Activated CD8-positive, alpha-beta memory T cell treated with anti-CD3 and anti-CD28 coated beads, Interleukin-2, amount 50 U/mL, for 48 hours (primary cell): ENCODE measurements around the gene MCEMP1.

Experiments used
- DNase-seq: peaks from one replicate; pipeline ENCODE4 v3.0.0-alpha.2; 2020

Gene MCEMP1, protein sequence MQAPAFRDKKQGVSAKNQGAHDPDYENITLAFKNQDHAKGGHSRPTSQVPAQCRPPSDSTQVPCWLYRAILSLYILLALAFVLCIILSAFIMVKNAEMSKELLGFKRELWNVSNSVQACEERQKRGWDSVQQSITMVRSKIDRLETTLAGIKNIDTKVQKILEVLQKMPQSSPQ

DNA sequence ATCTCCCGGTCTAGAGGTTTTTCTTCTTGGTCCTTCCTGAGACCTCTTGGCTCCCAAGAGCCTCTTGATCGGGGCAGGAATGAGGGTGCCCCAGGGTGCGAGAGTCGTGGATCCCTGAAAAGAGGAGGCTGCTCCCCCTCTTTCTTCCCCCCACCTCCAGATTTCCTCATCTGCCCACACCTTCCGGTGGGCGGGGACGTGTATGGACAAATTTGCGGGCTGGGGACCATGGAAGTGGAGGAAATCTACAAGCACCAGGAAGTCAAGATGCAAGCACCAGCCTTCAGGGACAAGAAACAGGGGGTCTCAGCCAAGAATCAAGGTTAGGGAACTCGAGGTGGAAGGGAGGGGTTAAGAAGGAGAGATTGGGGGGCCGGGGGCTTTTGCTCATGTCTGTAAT, at the start of gene MCEMP1:
Gene MCEMP1, plus strand, starts transcription at position 237 of the 400 bp plus-strand sequence. Its CDS starts 31 bp downstream, at position 268.
- DNase-seq = no peak

DNA sequence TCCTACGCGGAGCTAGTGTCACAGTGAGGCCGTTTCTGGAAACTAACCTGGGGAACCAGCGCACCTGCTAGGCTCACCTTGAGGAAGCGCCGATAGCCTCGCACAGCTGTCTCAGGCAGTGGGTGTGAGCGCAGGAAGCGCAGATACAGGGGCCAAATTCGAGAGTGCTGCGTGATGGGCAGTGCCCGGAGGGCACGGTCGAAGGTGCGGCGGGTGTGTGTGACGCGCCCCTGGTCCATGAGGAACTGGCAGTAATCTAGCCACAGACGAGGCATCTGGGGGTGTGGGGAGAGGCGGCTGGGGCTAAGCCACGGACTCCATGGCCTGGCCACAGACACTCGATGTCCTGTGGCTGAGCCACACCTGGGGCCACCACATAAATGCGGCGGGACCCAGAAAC, 49.7 kb upstream of the MCEMP1 start:
- no peak for DNase-seq

DNA sequence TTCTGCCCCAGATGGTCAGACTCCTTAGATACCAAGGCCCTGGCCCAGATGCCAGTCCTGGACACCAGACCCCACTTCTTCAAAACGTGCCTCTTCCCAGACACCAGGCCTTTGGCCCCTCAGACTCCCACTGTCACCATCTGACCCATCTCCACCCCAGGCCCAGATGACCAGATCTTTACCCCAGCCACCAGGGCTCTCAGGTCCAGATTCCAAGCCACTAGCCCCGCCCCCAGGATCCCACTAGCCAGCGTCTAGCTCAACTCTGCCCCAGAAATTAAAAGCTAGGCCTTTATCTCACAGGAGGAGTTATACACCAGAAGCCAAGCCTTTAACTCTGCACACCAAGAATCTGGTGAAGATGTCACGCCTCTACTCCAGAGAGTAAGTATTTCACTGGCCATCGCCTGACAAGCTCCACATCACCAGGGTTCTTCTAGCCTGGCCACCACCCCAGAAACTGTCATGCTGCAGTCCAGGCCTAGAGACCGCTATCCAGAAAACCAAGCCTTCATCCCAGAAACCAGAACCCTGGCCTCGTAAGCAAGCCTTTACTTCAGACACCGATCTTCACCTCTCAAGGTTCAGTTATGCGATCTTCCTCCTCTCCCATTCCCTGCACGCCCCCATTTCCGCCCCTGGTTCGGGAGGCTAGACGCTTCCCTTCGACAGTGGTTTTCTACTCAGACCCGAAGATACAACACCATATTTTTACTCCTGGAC, 48.1 kb upstream of the MCEMP1 start:
- DNase-seq = no peak

DNA sequence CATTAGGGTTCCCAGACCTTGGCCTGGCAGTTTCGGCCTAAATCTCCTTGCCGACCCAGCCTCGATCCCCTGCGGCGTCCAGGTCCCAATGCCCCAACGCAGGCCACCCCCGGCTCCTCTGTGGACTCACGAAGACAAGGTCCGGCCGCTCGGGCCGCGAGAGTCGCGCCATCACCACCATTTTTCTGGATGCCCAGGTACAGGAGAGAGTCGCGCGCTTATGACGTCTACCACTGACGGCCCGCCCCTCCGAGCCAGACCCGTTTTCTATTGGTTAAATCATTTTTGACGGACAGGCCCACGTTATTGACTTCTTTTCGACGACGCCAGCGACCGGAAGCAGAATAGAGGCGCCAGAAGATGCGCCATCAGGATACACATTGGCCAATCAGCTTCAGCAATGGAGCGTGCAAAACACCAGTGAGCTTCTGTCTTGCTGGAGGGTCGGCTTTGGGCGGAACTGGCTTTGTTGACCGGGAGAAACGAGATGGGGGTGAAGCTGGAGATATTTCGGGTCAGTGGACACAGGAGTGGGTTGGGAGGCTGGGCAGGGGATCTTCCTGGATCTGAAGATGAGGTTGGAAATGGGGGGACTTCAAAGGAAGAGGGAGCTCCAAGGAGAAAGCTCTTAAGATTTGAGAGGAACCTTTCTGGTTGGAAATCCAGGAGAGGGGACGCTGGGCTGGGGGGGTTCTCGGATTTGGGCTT, 47.4 kb upstream of the MCEMP1 start, which contains the start of the genes PET100 and XAB2:
Gene PET100, plus strand, starts transcription at position 447 of the 708 bp plus-strand sequence. Its CDS starts 41 bp downstream, at position 488.
Gene XAB2, minus strand, starts transcription at position 199 of the 708 bp plus-strand sequence. Its CDS starts 18 bp downstream, at position 181.
- DNase-seq = peak; percentile 95

DNA sequence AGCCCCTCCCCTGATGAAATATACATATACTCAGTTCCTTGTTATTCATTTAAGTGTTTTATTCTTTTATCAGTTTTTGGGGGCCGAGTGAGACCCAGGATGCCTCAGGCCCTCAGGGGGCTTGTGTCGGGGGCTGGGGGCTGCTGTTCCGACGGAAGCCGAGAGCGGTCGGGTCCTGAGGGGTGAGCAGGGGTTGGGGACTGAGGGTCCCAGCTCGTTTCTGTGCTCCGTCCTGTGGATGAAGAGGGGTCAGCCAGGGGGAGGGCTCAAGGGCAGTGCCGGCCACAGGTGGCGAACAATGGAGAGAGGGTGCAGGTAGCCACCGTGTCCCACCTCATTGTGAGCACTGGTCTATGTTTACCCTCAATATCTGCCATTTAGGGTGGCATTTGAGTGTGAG, 45.3 kb upstream of the MCEMP1 start:
- no peak for DNase-seq

DNA sequence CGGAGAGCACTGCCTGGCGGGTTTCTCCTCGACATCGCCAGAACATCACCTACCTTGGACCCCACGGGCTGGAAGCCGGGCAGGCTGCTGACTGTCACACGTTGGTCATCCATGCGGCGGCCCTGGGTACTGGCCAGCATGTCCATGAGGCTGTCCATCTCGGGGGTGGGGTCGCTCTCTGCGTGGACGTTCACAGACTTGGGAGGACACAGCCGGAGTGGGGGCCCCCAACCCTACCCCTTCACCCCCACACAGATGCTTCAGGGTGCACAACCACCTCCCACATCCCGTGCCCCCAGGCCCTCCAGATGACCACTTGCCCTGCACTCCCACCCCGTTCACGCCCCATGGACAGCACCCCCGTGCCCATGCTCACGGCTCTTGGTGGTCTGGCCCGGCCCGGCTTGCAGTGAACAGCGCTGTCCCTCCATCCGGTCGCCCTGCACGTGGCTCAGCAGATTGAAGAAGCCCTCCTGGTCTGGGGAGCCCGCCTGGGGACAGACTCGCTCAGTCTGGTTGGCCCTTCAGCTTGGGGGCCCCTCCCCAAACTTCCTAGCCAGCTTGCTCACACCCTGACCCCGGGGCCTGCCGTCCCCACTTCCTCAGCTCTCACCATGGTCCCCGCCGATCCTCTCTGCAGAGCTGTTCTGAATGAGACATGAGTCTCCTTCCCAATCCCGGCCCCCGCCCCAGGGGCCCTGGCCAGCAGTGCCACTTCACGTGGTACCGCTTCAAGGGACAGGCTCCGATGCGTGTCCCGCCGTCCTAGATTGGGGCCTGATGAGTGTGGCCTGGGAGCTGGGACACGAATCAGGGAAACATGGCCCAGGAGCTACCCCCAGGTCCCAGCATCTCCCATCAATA, 44.3 kb upstream of the MCEMP1 start:
- no peak for DNase-seq

DNA sequence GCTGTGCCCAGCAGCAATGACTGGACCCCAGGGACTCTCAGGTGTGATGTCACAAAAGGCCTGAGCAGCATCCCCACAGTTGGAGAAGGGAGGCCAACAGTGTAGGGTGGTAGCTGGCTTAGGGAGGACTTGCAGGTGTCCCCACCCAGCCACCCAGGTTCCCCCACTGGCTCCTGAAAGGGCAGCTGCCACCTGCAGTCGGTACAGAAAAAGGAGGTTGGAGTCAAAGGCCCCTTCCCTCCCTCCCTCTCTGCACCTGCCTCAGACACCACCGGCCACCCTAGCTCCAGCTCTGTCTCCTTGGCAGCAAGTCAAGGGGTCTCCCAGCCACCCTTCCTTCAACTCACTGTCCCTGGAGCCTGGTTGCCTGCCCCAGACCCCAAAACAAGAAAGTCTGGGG, 43.2 kb upstream of the MCEMP1 start, which contains the start of gene PCP2:
Gene PCP2, minus strand, starts transcription at position 22 of the 400 bp plus-strand sequence. CDS start 262 bp downstream, outside the sequence.
- no peak for DNase-seq

DNA sequence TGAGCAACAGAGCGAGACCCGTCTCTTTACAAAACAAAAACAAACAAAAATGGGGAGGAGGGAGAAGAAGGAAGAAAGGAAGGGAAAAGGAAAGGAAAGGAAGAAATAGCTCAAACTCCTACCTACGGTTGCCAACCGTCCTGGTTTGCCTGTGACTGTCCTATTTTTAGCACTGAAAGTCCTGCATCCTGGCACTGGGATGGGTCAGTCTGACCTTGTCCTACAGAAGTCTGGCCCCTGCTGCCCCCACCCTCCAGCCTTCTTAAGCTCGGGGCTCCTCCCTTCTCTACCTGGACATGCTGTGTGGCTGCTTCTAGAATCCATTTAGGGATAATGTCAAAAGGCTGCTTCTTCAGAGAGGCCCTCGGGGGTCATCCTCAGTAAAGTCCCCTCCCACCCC, 41.2 kb upstream of the MCEMP1 start:
- DNase-seq = no peak

DNA sequence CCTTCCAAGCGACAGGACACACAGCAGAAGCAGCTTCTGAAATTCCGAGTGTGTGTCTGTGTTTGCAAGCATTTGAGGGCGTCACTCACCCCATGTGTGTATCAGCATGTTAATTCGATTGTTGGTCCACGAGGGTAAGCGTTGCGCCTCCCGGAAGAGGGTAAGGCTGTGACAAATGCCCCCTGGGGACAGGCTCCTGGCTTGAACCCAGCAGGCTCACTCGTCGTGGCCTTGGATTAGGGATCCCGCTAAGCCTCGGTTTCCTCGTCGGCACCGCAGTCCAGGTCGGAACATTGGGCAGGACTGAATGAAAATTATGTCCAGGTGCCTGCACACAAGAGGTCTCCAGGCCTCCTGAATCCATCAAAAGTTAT, 40.6 kb upstream of the MCEMP1 start:
- no peak for DNase-seq

DNA sequence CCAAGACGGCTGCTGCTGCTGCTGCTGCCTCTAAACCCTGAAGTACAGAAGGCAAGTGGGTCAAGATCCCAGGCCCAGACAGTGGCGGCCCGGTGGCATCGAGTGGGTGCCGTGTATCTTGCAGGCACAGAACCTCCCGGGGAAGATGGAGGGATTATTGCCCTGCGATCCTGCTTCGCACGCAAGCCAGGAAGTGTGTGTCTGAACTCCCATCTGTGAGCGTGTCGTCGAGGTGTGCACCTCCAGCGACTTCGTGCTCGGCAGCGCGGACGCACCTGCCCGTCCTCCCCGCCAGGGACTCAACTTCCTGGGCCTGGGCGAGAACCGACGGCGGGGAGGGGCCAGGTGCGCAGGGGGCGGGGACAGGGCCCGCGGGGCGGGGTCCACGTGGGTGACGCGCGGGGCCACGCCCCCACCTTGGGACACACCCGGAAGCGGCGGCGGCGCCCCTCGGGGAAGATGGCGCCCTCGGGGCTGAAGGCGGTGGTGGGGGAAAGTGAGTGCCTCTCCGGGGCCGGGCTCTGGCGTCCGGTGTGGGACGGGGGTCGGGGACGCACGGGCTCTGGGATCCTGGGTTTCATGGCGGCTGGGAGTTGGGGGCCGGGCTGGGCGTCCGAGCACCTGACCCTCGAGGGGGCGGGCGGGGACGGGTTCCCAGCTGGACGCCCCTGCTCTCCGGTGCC, 40.1 kb upstream of the MCEMP1 start, which contains the start of gene STXBP2:
Gene STXBP2, plus strand, starts transcription at position 420 of the 683 bp plus-strand sequence. Its CDS starts 40 bp downstream, at position 460.
- DNase-seq = peak; percentile 98

DNA sequence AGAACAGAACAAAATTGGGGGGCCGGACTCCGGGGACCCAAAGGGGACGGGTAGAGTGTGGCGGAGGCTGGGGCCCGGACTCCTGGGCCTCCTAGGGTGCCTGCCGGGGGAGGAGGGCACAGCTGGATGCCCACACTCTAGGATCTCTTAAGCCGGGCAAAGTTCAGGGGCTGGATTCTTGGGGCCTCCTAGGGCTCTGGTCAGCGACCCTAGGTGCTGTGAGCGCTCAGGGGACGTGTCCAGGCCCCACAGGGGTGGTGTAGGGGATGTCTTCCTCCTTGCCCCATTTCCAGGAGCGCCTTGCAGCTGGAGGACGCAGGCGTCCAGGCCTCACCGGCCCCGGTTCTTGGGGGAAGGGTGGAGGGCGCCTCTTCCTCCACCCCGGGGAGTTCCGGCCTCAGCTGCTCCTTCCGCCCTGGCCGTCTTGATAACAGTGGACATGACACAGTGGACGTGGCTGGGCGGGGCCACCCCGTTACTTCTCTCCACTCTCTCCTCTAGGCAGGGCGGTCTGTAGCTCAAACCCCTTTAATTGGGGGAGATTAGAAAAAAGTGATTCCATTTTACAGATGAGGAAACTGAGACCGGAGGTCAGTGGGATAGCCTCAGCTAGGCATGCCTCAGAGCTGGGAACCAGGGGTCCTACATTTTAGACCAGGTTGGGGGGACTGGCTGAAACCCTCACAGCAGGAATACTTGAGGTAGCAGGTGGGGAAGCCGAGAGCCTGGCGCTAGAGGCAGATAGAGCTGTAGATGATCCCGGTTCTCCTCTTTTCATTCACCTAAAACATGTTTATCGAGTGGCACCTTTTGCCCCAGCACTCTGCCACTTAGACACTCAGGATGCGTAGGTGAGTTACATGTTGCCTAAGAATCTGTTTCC, 39.3 kb upstream of the MCEMP1 start:
- DNase-seq = no peak

DNA sequence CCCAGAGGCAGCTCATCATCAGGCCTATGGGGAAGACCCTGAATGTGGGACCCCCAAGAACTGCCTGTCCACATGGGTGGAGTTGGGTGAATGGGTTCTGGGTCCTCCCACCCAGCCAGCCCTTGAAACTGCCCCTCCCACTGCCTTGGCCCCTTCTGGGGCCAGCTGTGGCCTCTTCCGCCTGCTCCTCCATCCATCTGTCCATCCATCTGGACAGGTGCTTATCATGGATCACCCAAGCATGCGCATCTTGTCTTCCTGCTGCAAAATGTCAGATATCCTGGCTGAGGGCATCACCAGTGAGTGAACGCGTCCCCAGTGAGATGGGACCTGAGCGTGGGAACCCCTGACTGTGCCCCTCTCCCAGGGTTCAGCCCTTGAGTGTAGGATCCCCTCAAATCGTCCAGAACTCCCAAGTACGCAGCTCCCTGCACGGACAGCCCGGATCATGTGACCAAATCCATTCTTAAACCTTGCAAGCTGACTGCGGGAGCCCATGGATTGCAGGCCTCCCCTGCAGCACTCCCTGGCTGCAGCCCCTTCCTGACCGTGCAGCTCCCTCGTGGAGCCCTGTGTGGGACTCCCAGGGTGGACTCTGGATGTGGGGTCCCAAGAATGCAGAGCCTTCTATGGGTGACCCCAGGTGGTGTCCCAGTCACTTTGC, 38.0 kb upstream of the MCEMP1 start:
- no peak for DNase-seq

DNA sequence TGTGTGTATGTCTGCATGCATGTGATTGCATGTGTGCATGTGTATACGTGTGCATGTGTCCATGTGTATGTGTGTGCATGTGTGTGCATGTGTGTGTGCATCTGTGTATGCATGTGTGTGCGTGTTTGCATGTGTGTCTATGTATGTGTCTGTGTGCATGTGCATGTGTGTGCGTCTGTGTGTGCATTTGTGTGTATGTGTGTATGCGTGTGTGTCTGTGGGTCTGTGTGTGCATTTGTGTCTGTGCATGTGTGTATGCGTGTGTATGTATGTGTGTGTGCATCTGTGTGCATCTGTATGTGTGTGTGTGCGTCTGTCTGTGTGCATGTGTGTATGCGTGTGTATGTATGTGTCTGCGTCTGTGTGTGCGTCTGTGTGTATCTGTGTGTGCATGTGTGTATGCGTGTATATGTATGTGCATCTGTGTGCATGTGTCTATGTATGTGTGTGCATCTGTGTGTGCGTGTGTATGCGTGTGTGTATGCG, 37.0 kb upstream of the MCEMP1 start:
- DNase-seq = no peak

DNA sequence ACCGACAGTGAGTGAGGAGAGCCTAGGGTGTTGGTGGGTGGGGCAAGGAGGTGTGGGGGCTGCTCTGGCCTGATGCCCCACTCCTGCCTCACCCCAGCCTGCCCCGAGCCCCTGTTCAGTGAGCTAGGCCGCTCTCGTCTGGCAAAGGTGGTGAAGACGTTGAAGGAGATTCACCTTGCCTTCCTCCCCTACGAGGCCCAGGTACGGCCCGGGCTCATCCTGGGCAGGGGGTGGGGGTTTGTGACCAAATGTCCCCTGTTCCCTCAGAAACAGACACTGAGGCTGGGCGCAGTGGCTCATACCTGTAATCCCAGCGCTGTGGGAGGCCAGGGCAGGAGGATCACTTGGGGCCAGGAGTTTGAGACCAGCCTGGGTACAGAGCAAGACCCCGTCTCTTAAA, 36.1 kb upstream of the MCEMP1 start:
- no peak for DNase-seq

DNA sequence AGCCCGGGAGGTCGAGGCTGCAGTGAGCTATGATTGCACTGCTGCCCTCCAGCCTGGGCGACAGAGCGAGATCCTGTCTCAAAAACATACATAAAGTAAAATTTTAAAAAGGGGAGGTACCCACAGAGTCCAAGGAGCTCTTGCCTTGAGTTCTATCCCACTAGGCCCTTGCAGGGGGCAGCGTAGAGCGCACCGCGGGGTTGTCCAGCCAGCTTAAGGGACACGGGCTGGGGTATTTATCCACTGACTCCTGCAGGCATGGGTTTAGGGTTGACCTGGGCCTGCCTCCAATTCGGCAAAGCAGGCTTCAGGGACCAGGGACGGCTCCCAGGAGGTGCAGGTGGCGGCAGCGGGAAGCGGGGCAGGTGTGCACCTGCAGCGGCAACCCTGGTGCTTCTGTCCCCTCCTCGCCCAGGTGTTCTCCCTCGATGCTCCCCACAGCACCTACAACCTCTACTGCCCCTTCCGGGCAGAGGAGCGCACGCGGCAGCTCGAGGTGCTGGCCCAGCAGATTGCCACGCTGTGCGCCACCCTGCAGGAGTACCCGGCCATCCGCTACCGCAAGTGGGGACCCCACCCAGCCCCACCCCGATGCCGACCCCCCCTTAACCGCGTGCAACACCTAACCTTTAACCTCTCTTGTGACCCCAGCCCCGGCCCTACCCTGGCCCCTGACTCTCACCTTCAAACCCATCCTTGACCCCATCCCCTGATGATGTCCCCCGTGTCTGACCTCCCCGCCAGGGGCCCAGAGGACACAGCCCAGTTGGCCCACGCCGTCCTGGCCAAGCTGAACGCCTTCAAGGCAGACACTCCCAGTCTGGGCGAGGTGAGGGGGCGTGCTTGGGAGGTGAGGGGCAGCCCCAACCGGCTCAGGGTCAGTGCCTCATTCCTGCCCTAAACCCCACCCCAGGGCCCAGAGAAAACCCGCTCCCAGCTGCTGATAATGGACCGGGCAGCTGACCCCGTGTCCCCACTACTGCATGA, 35.3 kb upstream of the MCEMP1 start:
- DNase-seq = no peak

DNA sequence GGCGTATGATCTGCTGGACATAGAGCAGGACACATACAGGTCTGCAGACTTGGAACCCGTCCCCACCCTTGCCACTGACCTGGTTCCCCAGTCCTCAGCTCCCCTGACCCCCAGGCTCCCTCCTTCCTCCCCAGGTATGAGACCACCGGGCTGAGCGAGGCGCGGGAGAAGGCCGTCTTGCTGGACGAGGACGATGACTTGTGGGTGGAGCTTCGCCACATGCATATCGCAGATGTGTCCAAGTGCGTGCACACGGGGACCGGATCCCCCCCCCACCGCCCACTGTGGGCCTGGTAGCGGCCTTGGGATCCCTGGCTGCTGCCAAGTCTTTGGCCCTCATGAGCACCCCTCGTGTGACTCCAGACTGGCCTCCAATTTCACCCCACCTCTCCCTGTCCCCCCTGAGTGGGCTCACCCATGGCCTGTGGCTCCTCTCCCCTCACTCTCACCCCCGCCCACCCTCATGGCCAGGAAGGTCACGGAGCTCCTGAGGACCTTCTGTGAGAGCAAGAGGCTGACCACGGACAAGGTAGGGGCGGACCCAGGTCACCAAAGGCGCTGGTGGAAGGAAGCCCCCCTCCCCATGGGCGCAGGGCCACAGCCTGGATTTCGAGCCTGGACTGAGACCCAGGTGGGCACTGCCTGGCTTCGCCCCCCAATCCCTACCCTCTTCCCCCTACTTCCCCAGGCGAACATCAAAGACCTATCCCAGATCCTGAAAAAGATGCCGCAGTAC, 34.4 kb upstream of the MCEMP1 start:
- DNase-seq = no peak

DNA sequence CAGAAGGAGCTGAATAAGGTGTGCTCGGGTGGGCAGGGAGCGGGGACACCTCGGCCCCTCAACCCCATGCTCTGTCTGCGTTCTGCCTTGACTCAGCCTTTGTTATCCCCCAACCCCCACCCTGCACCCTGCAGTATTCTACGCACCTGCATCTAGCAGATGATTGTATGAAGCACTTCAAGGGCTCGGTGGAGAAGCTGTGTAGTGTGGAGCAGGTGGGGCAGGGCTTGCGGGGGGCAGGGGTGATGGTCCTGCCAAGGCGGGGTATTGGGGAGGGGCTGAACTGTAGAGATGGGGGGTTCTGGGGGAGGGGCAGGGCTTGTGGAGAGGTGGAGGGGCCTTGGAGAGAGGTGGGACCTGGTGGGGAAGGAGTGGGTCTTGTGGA, 33.9 kb upstream of the MCEMP1 start:
- DNase-seq = no peak
